ENCODE results near the gene FHAD1.
"Not testable (repeated sequence)": the region's sequence is repeated elsewhere in the genome, so short reads cannot be mapped to it uniquely, and the experiment has no call there.

The FHAD1 gene

GRCh38 chr1:15381805-15382204 is 134.8 kb downstream of the FHAD1 start:
- H3K4me3 ChIP-seq (ENCODE audit: low read depth, low read length) = no peak overlapping the region
- DNase-seq (ENCODE audit: low read depth) = no peak

- DNase-seq (ENCODE audit: low read depth) = no peak
- no peak overlapping the region for H3K4me3 ChIP-seq (ENCODE audit: low read depth, low read length)
Observed at GRCh38 chr1:15382601-15383518, 135.8 kb downstream of the FHAD1 start.

- no peak for DNase-seq (ENCODE audit: low read depth)
- no peak overlapping the region for H3K4me3 ChIP-seq (ENCODE audit: low read depth, low read length)
Observed at GRCh38 chr1:15383810-15384209, 136.8 kb downstream of the FHAD1 start.

- H3K4me3 ChIP-seq (ENCODE audit: low read depth, low read length) = no peak overlapping the region
- DNase-seq (ENCODE audit: low read depth) = no peak
Observed at GRCh38 chr1:15384301-15384901, 137.4 kb downstream of the FHAD1 start.

- DNase-seq (ENCODE audit: low read depth) = no peak
- no peak overlapping the region for H3K4me3 ChIP-seq (ENCODE audit: low read depth, low read length)
Observed at GRCh38 chr1:15385420-15385819, 138.4 kb downstream of the FHAD1 start.

- no peak overlapping the region for H3K4me3 ChIP-seq (ENCODE audit: low read depth, low read length)
- no peak for DNase-seq (ENCODE audit: low read depth)
Observed at GRCh38 chr1:15386164-15386749, 139.2 kb downstream of the FHAD1 start.

GRCh38 chr1:15388201-15388880 is 141.3 kb downstream of the FHAD1 start:
- no peak overlapping the region for H3K4me3 ChIP-seq (ENCODE audit: low read depth, low read length)
- DNase-seq (ENCODE audit: low read depth) = no peak

- not testable (repeated sequence) for H3K4me3 ChIP-seq (ENCODE audit: low read depth, low read length); DNase-seq (ENCODE audit: low read depth)
Observed at GRCh38 chr1:15389828-15390227, 142.8 kb downstream of the FHAD1 start.

GRCh38 chr1:15390667-15391066 is 143.6 kb downstream of the FHAD1 start:
- H3K4me3 ChIP-seq (ENCODE audit: low read depth, low read length) = no peak overlapping the region
- no peak for DNase-seq (ENCODE audit: low read depth)

- DNase-seq (ENCODE audit: low read depth) = no peak
- no peak overlapping the region for H3K4me3 ChIP-seq (ENCODE audit: low read depth, low read length)
Observed at GRCh38 chr1:15391366-15391765, 144.3 kb downstream of the FHAD1 start.

GRCh38 chr1:15393475-15394257 is 146.6 kb downstream of the FHAD1 start:
- H3K4me3 ChIP-seq (ENCODE audit: low read depth, low read length) = no peak overlapping the region
- no peak for DNase-seq (ENCODE audit: low read depth)

GRCh38 chr1:15394258-15394690 is 147.3 kb downstream of the FHAD1 start:
- no peak for DNase-seq (ENCODE audit: low read depth)

GRCh38 chr1:15397236-15397635 is 150.2 kb downstream of the FHAD1 start:
- no peak for DNase-seq (ENCODE audit: low read depth)
- no peak overlapping the region for H3K4me3 ChIP-seq (ENCODE audit: low read depth, low read length)

More at GRCh38 chr1:15394258-15394690, 147.3 kb downstream of the FHAD1 start:
- no peak overlapping the region for H3K4me3 ChIP-seq (ENCODE audit: low read depth, low read length)

- H3K4me3 ChIP-seq (ENCODE audit: low read depth, low read length) = no peak overlapping the region
- DNase-seq (ENCODE audit: low read depth) = no peak
Observed at GRCh38 chr1:15399710-15400109, 152.7 kb downstream of the FHAD1 start.

GRCh38 chr1:15400627-15401026 is 153.6 kb downstream of the FHAD1 start:
- H3K4me3 ChIP-seq (ENCODE audit: low read depth, low read length) = no peak overlapping the region
- no peak for DNase-seq (ENCODE audit: low read depth)

GRCh38 chr1:15401391-15402055 is 154.5 kb downstream of the FHAD1 start:
- no peak for DNase-seq (ENCODE audit: low read depth)
- no peak overlapping the region for H3K4me3 ChIP-seq (ENCODE audit: low read depth, low read length)

- H3K4me3 ChIP-seq (ENCODE audit: low read depth, low read length) = no peak overlapping the region
- DNase-seq (ENCODE audit: low read depth) = no peak
Observed at GRCh38 chr1:15402809-15403450, 155.9 kb downstream of the FHAD1 start.

GRCh38 chr1:15403962-15404580 is 157.0 kb downstream of the FHAD1 start:
- H3K4me3 ChIP-seq (ENCODE audit: low read depth, low read length) = no peak overlapping the region
- no peak for DNase-seq (ENCODE audit: low read depth)
